Left renal pelvis (tissue), 4 donors: ENCODE measurements around the gene ENC1. TPM values are rescaled to one million over a fixed set of nuclear protein-coding genes. Genes with fewer than 3 reads are reported as not detected.

Source experiments
- DNase-seq, 4 donors: peaks; one replicate each; pipeline ENCODE4 v3.0.0-alpha.2; 2013; ENCODE audit warnings: low read depth in 4 of 4, low spot score in 3 of 4
- polyA plus RNA-seq, 4 donors: library from polyadenylated mRNA; unstranded; fragments of 120-200 nt; gene quantifications; one replicate each; pipeline ENCODE4 v1.2.1, GENCODE V29; 2013; ENCODE audit not compliant: insufficient read length in 4 of 4

The ENC1 gene
- polyA plus RNA-seq, 4 donors: 35.7 to 77.6 (median 72.8) TPM

DNA sequence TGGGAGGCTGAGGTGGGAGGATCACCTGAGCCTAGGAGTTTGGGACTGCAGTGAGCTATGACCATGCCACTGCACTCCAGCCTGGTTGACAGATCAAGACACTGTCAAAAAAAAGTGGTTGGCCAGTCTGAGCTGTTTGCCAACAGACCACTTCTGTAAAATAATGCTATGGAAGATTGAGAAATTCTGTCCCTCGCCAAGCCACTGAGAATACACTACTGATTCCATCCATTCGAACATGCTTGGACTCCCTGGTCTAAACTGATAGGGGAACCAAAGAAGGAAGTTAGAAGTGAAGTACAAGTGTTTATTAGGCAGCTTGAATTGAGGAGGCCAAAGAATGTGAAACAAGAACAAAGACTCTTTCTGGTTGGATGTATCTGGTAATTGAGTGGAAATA is 27.2 kb downstream of the ENC1 start:
- no peak for DNase-seq

DNA sequence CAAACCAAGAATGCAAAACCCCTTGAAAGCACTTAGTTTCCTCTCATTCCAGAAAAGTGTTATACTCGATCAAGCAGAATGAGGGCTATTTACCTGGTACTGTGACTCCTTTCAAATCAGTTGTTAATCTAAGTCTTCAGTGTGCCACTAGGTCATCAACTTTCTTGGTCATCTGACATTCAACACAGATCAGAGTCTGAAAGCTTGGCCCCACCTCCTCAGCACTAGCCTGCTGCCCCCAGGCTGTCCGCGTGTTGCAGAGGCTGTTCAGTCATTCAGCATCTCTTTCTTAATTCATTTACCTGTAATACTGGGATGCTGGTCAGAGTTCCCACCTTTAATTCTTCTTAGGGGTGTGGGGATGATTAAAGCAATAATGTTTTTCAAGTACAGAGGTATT is 28.5 kb downstream of the ENC1 start:
- DNase-seq: no peak

DNA sequence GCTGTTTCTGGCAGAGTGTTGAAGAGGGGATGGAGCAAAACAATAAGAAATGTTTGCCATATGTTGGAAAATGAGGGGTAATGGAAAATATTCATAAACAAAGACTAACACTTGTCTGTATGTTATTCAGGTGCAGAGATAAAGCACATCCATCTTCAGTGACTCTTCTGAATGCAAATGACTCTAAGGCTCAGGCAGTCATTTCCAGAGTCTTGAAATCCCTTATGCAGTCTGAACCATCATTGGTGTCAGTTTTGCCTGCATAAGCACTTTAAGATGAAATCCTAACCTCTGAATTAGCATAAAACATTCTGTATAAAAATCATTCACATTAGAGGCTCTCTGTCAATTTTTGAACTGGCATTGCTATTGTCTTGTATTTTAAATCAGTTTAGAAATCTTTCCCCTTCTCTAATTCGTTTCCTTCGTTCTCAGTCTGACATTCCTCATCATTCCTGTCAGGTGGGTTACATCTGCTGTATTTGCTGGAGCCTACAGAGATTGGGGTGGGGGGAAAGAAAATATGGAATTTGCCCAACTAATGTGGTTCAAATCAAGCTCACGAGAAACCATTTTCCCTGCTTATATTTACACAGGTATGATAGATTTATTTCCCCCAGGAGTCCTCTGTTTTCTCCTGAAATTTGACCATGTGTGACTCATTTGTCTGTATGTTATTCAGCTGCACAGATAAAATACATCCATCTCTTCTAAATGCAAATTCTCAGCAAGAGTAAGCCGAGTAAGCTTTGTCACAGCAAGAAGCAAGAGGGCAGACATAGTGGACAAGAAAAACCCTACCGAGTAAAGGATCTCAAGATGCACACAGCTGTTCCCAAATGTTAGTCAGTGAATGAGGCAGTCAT is 31.6 kb downstream of the ENC1 start:
- DNase-seq: no peak

- no peak for DNase-seq
Observed at GRCh38 chr5:74605759-74606158, 34.8 kb downstream of the ENC1 start.

DNA sequence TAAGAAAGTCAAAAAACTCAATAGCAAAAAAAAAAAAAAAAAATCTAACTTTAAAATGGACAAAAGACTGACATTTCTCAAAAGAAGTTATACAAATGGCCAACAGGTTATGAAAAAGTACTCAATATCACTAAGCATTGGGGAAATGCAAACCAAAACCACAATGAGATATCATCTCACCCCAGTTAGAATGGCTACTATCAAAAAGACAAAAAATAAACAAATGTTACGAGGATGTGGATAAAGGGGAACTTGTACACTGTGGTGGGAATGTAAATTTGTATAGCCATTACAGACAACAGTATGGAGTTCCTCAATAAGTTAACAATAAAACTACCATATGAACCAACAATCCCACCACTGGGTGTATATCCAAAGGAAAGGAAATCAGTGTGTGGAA is 37.2 kb downstream of the ENC1 start:
- DNase-seq: no peak

DNA sequence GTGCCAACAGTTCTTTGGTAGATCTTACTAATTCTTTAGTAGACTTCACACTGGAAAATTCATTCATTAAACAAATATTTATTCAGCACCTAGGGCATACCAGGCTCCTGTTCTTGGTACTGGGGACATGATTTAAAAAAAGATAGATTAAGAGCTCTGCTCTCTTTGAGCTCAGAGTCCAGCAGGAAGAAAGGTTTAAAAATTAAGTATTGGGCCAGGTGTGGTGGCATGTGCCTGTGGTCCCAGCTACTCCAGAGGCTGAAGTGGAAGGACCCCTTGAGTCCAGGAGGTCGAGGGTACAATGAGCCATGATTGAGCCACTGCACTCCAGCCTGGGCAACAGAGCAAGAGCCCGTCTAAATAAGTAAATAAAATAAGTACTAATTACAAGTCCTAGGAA is 41.4 kb downstream of the ENC1 start:
- no peak for DNase-seq

GRCh38 chr5:74598731-74599130 is 41.8 kb downstream of the ENC1 start:
- no peak for DNase-seq

DNA sequence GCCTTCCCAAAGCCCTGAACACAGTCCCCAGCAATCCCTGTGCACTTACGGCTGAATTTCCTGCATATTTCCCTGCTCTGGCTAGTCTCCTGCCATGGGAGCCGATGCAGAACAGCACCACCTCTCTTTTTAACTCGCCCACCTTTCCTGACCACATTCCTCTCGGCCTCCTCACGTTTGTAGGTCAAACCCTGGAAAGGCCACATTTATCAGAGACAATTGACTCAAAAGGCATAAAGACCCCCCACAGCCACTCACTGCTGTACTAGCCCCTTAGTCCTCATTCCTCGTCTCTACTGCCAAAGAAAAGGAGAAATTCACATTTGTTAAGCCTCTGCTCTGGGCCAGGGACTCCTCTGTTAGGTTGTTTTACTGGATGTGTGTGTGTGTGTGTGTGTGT is 43.6 kb downstream of the ENC1 start:
- DNase-seq: no peak

GRCh38 chr5:74595143-74595925 is 45.2 kb downstream of the ENC1 start:
- no peak for DNase-seq

- no peak for DNase-seq
Observed at GRCh38 chr5:74594137-74595040, 46.1 kb downstream of the ENC1 start.

GRCh38 chr5:74589204-74590056 is 51.1 kb downstream of the ENC1 start:
- DNase-seq: no peak

- no peak for DNase-seq
Observed at GRCh38 chr5:74588415-74588814, 52.1 kb downstream of the ENC1 start.

GRCh38 chr5:74587890-74588289 is 52.6 kb downstream of the ENC1 start:
- DNase-seq: no peak

DNA sequence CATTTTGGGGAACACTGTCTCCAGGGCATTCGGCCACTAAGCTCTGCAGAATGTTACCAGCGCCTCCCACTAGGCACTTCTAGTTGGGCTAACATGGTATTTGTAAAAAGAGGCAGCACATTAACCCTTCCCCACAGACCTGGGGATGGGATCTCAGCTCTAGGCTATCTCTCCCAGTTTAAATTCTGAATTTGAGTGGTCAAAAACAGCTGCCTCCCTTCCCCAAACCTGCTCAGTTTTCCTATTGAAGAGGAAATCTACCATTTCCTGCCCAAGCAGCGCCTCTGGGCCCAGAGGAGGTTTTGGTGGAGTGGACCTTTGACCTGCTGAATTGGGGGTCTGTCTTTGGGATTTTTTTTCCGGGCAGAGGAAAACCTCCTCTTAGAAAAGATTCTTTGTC is 53.2 kb downstream of the ENC1 start:
- no peak for DNase-seq

DNA sequence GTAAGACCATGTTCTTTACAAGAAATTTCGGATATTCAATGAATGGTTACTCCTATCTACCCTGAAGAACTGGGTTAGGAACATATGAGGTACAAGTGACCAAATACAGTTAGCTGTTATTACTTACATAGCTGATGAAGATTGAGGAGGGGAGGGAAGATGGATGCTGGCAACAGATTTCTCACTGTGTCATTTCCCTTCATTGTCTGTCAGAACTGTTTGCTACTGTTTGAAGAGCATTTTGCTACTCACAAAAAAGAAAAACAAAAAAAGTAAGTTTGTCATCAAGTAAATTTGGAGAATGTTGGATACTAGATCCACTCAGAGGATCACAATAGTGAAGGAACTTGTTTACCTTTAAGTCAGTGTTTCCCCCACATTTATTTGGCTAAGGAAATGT is 53.7 kb downstream of the ENC1 start:
- no peak for DNase-seq

DNA sequence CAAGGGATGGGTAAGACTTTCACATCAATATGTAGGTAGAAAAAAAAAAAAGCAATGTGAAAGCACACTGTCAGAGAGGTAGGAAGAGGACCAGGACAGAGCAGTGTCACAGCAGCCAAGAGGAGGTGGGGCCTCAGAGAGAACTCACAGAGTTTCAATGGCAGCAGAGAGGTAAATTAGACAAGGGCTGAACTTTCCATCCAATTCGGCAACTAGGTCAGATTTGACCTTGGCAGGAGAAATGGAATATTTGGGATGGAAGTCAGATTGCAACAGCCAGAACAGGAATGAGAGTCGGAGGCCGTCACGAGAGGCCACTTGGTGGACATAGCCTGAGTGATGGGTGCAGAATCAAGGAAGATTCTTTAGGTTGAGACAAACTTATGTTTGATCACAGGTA is 57.7 kb downstream of the ENC1 start:
- DNase-seq: no peak

DNA sequence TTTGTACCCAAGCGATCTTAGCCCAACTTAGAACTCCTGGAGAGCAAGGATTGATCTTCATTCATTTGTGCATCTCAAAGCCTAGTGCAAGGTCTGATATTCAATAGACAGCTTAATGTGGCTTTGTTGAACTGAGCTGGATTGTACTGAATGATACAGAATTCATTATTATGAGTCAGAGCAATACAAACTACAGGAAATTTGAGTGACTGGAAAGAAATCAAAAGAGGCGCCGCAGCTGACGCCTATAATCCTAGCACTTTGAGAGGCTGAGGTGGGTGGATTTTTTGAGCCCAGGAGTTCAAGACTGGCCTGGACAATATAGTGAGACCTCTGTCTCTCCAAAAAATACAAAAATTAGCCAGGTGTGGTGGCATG is 58.6 kb downstream of the ENC1 start:
- DNase-seq: no peak

- no peak for DNase-seq
Observed at GRCh38 chr5:74580729-74581109, 59.8 kb downstream of the ENC1 start.

- DNase-seq: no peak
Observed at GRCh38 chr5:74579215-74579614, 61.3 kb downstream of the ENC1 start.

- DNase-seq: no peak
Observed at GRCh38 chr5:74578356-74579044, 62.0 kb downstream of the ENC1 start.
